ENCODE results near the gene LARP1.

Gene LARP1

GRCh38 chr5:154795235-154795596 lies 40.0 kb downstream of the LARP1 start:
- H3K4me3 ChIP-seq (ENCODE audit: low read depth, low read length) = no peak overlapping the region
- TF ChIP-seq CTCF (IDR thresholded peaks at IDR 0.05; ENCODE audit: borderline replicate concordance, insufficient read depth, low read depth, low read length) = no peak

GRCh38 chr5:154797762-154798161 lies 42.6 kb downstream of the LARP1 start:
- H3K4me3 ChIP-seq (ENCODE audit: low read depth, low read length) = no peak overlapping the region
- TF ChIP-seq CTCF (IDR thresholded peaks at IDR 0.05; ENCODE audit: borderline replicate concordance, insufficient read depth, low read depth, low read length) = no peak

- no peak overlapping the region for H3K4me3 ChIP-seq (ENCODE audit: low read depth, low read length)
- TF ChIP-seq CTCF (IDR thresholded peaks at IDR 0.05; ENCODE audit: borderline replicate concordance, insufficient read depth, low read depth, low read length) = no peak
Measured at GRCh38 chr5:154800582-154800981, 45.4 kb downstream of the LARP1 start.

GRCh38 chr5:154801083-154801482 lies 45.9 kb downstream of the LARP1 start:
- TF ChIP-seq CTCF (IDR thresholded peaks at IDR 0.05; ENCODE audit: borderline replicate concordance, insufficient read depth, low read depth, low read length) = no peak
- H3K4me3 ChIP-seq (ENCODE audit: low read depth, low read length) = no peak overlapping the region

GRCh38 chr5:154802050-154802449 lies 46.9 kb downstream of the LARP1 start:
- no peak for TF ChIP-seq CTCF (IDR thresholded peaks at IDR 0.05; ENCODE audit: borderline replicate concordance, insufficient read depth, low read depth, low read length)

GRCh38 chr5:154806176-154806575 lies 51.0 kb downstream of the LARP1 start:
- TF ChIP-seq CTCF (IDR thresholded peaks at IDR 0.05; ENCODE audit: borderline replicate concordance, insufficient read depth, low read depth, low read length) = no peak
- H3K4me3 ChIP-seq (ENCODE audit: low read depth, low read length) = no peak overlapping the region

More at GRCh38 chr5:154802050-154802449, 46.9 kb downstream of the LARP1 start:
- H3K4me3 ChIP-seq (ENCODE audit: low read depth, low read length) = no peak overlapping the region

- H3K4me3 ChIP-seq (ENCODE audit: low read depth, low read length) = no peak overlapping the region
- TF ChIP-seq CTCF (IDR thresholded peaks at IDR 0.05; ENCODE audit: borderline replicate concordance, insufficient read depth, low read depth, low read length) = no peak
Measured at GRCh38 chr5:154811239-154811638, 56.1 kb downstream of the LARP1 start.

Data from GM12875 (cell line).